Activated T-cell treated with anti-CD3 and anti-CD28 coated beads for 24 hours (primary cell): Measurements from ENCODE around the gene STAG1.
"Not testable (repeated sequence)": the region's sequence is repeated elsewhere in the genome, so short reads cannot be mapped to it uniquely, and the experiment has no call there.

Experiments
- DNase-seq: peaks from one replicate; pipeline ENCODE4 v3.0.0-alpha.2; 2020; ENCODE audit warnings: low read depth

The STAG1 gene

GRCh38 chr3:136503056-136503455 lies 249.1 kb downstream of the STAG1 start:
- DNase-seq, result no peak

GRCh38 chr3:136498919-136499447 lies 253.2 kb downstream of the STAG1 start:
- DNase-seq, result no peak

GRCh38 chr3:136495213-136495612 lies 257.0 kb downstream of the STAG1 start:
- DNase-seq, result no peak

- no peak for DNase-seq
Measured at GRCh38 chr3:136490646-136491405, 261.4 kb downstream of the STAG1 start.

GRCh38 chr3:136485777-136486176 lies 266.4 kb downstream of the STAG1 start:
- no peak for DNase-seq

GRCh38 chr3:136476280-136476679 lies 275.9 kb downstream of the STAG1 start:
- DNase-seq, result no peak

- DNase-seq, result not testable (repeated sequence)
Measured at GRCh38 chr3:136474876-136475275, 277.3 kb downstream of the STAG1 start.

GRCh38 chr3:136473716-136474326 lies 278.4 kb downstream of the STAG1 start:
- DNase-seq, result no peak

GRCh38 chr3:136465296-136465695 lies 286.9 kb downstream of the STAG1 start:
- DNase-seq, result no peak

GRCh38 chr3:136464502-136464901 lies 287.7 kb downstream of the STAG1 start:
- DNase-seq, result no peak

- no peak for DNase-seq
Measured at GRCh38 chr3:136463170-136463569, 289.0 kb downstream of the STAG1 start.

GRCh38 chr3:136457793-136458192 lies 294.4 kb downstream of the STAG1 start:
- no peak for DNase-seq

- DNase-seq, result no peak
Measured at GRCh38 chr3:136456196-136456595, 296.0 kb downstream of the STAG1 start.

GRCh38 chr3:136444581-136444980 lies 307.6 kb downstream of the STAG1 start:
- no peak for DNase-seq

- DNase-seq, result no peak
Measured at GRCh38 chr3:136437043-136437442, 315.1 kb downstream of the STAG1 start.

GRCh38 chr3:136434429-136434828 lies 317.7 kb downstream of the STAG1 start:
- no peak for DNase-seq

- no peak for DNase-seq
Measured at GRCh38 chr3:136432685-136433084, 319.5 kb downstream of the STAG1 start.

- no peak for DNase-seq
Measured at GRCh38 chr3:136428167-136428566, 324.0 kb downstream of the STAG1 start.

GRCh38 chr3:136427236-136427635 lies 324.9 kb downstream of the STAG1 start:
- no peak for DNase-seq

- DNase-seq, result no peak
Measured at GRCh38 chr3:136414476-136414875, 337.7 kb downstream of the STAG1 start.

GRCh38 chr3:136412307-136412706 lies 339.9 kb downstream of the STAG1 start:
- no peak for DNase-seq

GRCh38 chr3:136409549-136409948 lies 342.6 kb downstream of the STAG1 start:
- DNase-seq, result no peak

GRCh38 chr3:136404056-136404455 lies 348.1 kb downstream of the STAG1 start:
- no peak for DNase-seq

- DNase-seq, result no peak
Measured at GRCh38 chr3:136396916-136397315, 355.3 kb downstream of the STAG1 start.
